ENCODE results near the gene MSGN1.

MSGN1 gene

GRCh38 chr2:17858064-17858463 lies 41.8 kb downstream of the MSGN1 start:
- TF ChIP-seq CTCF (IDR thresholded peaks at IDR 0.05; ENCODE audit: borderline replicate concordance, insufficient read depth, low read depth, low read length): no peak
- no peak overlapping the region for H3K4me3 ChIP-seq (ENCODE audit: low read depth, low read length)

- TF ChIP-seq CTCF (IDR thresholded peaks at IDR 0.05; ENCODE audit: borderline replicate concordance, insufficient read depth, low read depth, low read length): no peak
These were observed 47.3 kb downstream of the MSGN1 start for GRCh38 chr2:17863539-17863938.

DNA sequence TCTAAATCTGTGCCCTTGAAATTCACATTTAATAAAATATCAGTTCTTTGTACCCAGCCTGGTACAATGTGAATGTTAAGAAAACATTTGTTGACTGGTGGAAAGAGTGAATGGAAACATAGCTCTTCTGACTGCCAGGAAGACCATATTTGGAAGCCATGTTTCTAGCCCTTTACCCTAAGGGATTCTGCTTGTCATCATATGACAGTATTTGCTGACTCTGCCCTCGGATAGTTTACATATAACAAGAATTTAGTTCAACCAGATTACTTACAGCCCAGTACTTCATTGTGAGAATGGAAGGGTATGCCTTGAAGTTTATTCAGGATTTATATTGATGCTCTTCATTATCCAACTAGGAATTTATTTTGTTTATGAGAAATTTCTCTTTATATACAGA lies 48.4 kb downstream of the MSGN1 start:
- no peak for TF ChIP-seq CTCF (IDR thresholded peaks at IDR 0.05; ENCODE audit: borderline replicate concordance, insufficient read depth, low read depth, low read length)
- no peak overlapping the region for H3K4me3 ChIP-seq (ENCODE audit: low read depth, low read length)

More at GRCh38 chr2:17863539-17863938, 47.3 kb downstream of the MSGN1 start:
- no peak overlapping the region for H3K4me3 ChIP-seq (ENCODE audit: low read depth, low read length)

DNA sequence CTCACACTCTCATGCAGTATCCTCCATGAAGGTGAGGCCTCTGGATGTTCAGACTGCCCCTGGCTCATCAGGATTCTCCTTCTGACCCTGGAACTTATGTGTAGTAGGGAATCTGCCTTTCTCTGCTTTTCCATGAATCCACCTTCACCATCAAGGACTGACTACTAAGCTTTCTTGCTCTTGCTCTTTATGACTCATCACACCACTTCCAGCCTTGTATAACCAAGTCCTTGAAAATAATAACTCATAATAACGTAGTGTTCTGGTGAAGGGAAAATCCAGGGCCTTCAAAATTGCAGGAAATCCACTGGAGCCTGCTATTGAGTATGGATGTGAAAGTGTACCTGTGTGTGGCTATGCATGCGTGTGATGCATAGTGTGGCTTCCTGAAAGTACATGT lies 50.9 kb downstream of the MSGN1 start:
- no peak overlapping the region for H3K4me3 ChIP-seq (ENCODE audit: low read depth, low read length)
- TF ChIP-seq CTCF (IDR thresholded peaks at IDR 0.05; ENCODE audit: borderline replicate concordance, insufficient read depth, low read depth, low read length): no peak
